Smooth muscle cell (in vitro differentiated cells): Measurements from ENCODE around the gene PEA15. TPM values are rescaled to one million over a fixed set of nuclear protein-coding genes. Genes with fewer than 3 reads are reported as not detected.

ENCODE experiments used
- DNase-seq: peaks from one replicate; lab custom pipeline; 2025; ENCODE audit not compliant: unreplicated experiment; lab: John Stamatoyannopoulos, UW
- H2AFZ ChIP-seq: fragments of 200-600 bp; sonication (generic); 2 replicates; pipeline ENCODE4 v1.6.0; 2016; ENCODE audit warnings: antibody characterized with exemption, low read depth, mild to moderate bottlenecking
- H3F3A ChIP-seq: fragments of 200-600 bp; sonication (generic); 2 replicates; pipeline ENCODE4 v1.6.0; 2017; ENCODE audit warnings: antibody characterized with exemption, low read depth
- H3K27ac ChIP-seq: fragments of 200-600 bp; sonication (generic); 2 replicates; pipeline ENCODE4 v1.5.1; 2016; ENCODE audit warnings: low read depth, mild to moderate bottlenecking
- H3K27me3 ChIP-seq: fragments of 200-600 bp; sonication (generic); 2 replicates; pipeline ENCODE4 v1.6.1; 2016; ENCODE audit warnings: low read depth, mild to moderate bottlenecking
- H3K36me3 ChIP-seq: fragments of 200-600 bp; sonication (generic); 2 replicates; pipeline ENCODE4 v1.5.1; 2016; ENCODE audit warnings: low read depth
- H3K4me1 ChIP-seq: fragments of 200-600 bp; sonication (generic); 2 replicates; pipeline ENCODE4 v1.5.1; 2016; ENCODE audit warnings: low read depth
- H3K4me2 ChIP-seq: fragments of 200-600 bp; sonication (generic); 2 replicates; pipeline ENCODE4 v1.6.0; 2016; ENCODE audit warnings: mild to moderate bottlenecking
- H3K4me3 ChIP-seq: fragments of 200-600 bp; sonication (generic); 2 replicates; pipeline ENCODE4 v1.5.1; 2016; ENCODE audit warnings: mild to moderate bottlenecking
- H3K79me2 ChIP-seq: fragments of 200-600 bp; sonication (generic); 2 replicates; pipeline ENCODE4 v1.6.0; 2016; ENCODE audit warnings: low read depth, mild to moderate bottlenecking
- H3K9ac ChIP-seq: fragments of 200-600 bp; sonication (generic); 2 replicates; pipeline ENCODE4 v1.6.0; 2016; ENCODE audit warnings: low read depth
- H3K9me3 ChIP-seq: fragments of 200-600 bp; sonication (generic); replicated peaks from 2 replicates; pipeline ENCODE4 v1.5.1; 2016; ENCODE audit warnings: low read depth
- H4K20me1 ChIP-seq: fragments of 200-600 bp; sonication (generic); 2 replicates; pipeline ENCODE4 v1.6.0; 2016; ENCODE audit warnings: low read depth
- CTCF ChIP-seq: fragments of 200-600 bp; sonication (generic); IDR thresholded peaks from 2 replicates; pipeline ENCODE4 v1.5.1; 2017; ENCODE audit warnings: borderline replicate concordance, mild to moderate bottlenecking, antibody characterized with exemption; ENCODE audit not compliant: insufficient read depth, poor library complexity, severe bottlenecking
- WGBS: methylation state at CpG from one replicate; pipeline ENCODE4 v1.1.7; 2016; ENCODE audit warnings: low lambda C conversion rate; 5-methylcytosine and 5-hydroxymethylcytosine counted together
- polyA plus RNA-seq: library from polyadenylated mRNA; unstranded; fragments of >200 nt; fragmentation: Nextera tagmentation; extraction: Ambion mirVana; gene quantifications from 2 replicates; pipeline ENCODE4 v1.2.1, GENCODE V29; 2016
- total RNA-seq: library from RNA; depleted of rRNA; stranded (reverse); fragments of >200 nt; gene quantifications from 2 replicates; pipeline ENCODE4 v1.2.3, GENCODE V29; 2014

PEA15 gene
- total and polyA plus RNA-seq, 2 experiments from 2014 or later = 73.1 to 115 TPM

GRCh38 chr1:160224606-160225005 lies 19.4 kb downstream of the PEA15 start:
- H3K4me1 ChIP-seq = peaks cover 1% of the 10 kb centered on the region
- no peak overlapping the region for H3K4me2 ChIP-seq
- H3K27ac ChIP-seq = no peak overlapping the region
- no peak overlapping the region for H2AFZ ChIP-seq
- H3K36me3 ChIP-seq = peaks cover 8% of the 10 kb centered on the region
- peaks cover 4% of the 10 kb centered on the region for H4K20me1 ChIP-seq
- no peak overlapping the region for H3K9ac ChIP-seq
- WGBS = 100% methylated on average over 2 of the region's 2 CpGs
- no peaks in the 10 kb centered on the region for H3K79me2 ChIP-seq
- no peak overlapping the region for H3K4me3 ChIP-seq
- H3K27me3 ChIP-seq = no peaks in the 10 kb centered on the region
- no peak for TF ChIP-seq CTCF
- H3K9me3 ChIP-seq = no peaks in the 10 kb centered on the region
- peaks cover 23% of the 10 kb centered on the region for H3F3A ChIP-seq
- no peak for DNase-seq

GRCh38 chr1:160225345-160225744 lies 20.2 kb downstream of the PEA15 start:
- no peak for DNase-seq
- no peak overlapping the region for H3K9ac ChIP-seq
- H3F3A ChIP-seq = peaks cover 23% of the 10 kb centered on the region
- H3K4me1 ChIP-seq = no peaks in the 10 kb centered on the region
- no peak overlapping the region for H3K27ac ChIP-seq
- no peak for TF ChIP-seq CTCF
- no peaks in the 10 kb centered on the region for H3K79me2 ChIP-seq
- no peak overlapping the region for H3K4me2 ChIP-seq
- 84% methylated on average over 2 of the region's 2 CpGs for WGBS
- no peak overlapping the region for H3K4me3 ChIP-seq
- H2AFZ ChIP-seq = no peak overlapping the region
- H3K36me3 ChIP-seq = peaks cover 8% of the 10 kb centered on the region
- peaks cover 4% of the 10 kb centered on the region for H4K20me1 ChIP-seq
- H3K9me3 ChIP-seq = no peaks in the 10 kb centered on the region
- H3K27me3 ChIP-seq = no peaks in the 10 kb centered on the region

GRCh38 chr1:160226623-160227022 lies 21.4 kb downstream of the PEA15 start:
- no peaks in the 10 kb centered on the region for H3K79me2 ChIP-seq
- no peak for DNase-seq
- no peaks in the 10 kb centered on the region for H3K9me3 ChIP-seq
- no peak overlapping the region for H3K9ac ChIP-seq
- no peaks in the 10 kb centered on the region for H3K4me1 ChIP-seq
- H3F3A ChIP-seq = peaks cover 13% of the 10 kb centered on the region
- no peak for TF ChIP-seq CTCF
- peaks cover 15% of the 10 kb centered on the region for H3K36me3 ChIP-seq
- H3K27ac ChIP-seq = no peak overlapping the region
- WGBS = 95% methylated on average over 2 of the region's 2 CpGs
- H4K20me1 ChIP-seq = peaks cover 4% of the 10 kb centered on the region
- H3K4me3 ChIP-seq = no peak overlapping the region
- H3K4me2 ChIP-seq = no peak overlapping the region
- no peaks in the 10 kb centered on the region for H3K27me3 ChIP-seq
- H2AFZ ChIP-seq = no peak overlapping the region

GRCh38 chr1:160227034-160227433 lies 21.9 kb downstream of the PEA15 start:
- no peaks in the 10 kb centered on the region for H3K27me3 ChIP-seq
- H3K9ac ChIP-seq = no peak overlapping the region
- peaks cover 4% of the 10 kb centered on the region for H4K20me1 ChIP-seq
- no peak overlapping the region for H3K4me3 ChIP-seq
- peaks cover 13% of the 10 kb centered on the region for H3K36me3 ChIP-seq
- no peak for DNase-seq
- H3K4me1 ChIP-seq = no peaks in the 10 kb centered on the region
- no peak for TF ChIP-seq CTCF
- 98% methylated on average over 4 of the region's 4 CpGs for WGBS
- H2AFZ ChIP-seq = no peak overlapping the region
- no peak overlapping the region for H3K4me2 ChIP-seq
- no peak overlapping the region for H3K27ac ChIP-seq
- no peaks in the 10 kb centered on the region for H3K79me2 ChIP-seq
- H3K9me3 ChIP-seq = no peaks in the 10 kb centered on the region
- H3F3A ChIP-seq = peaks cover 10% of the 10 kb centered on the region
